Right lobe of liver (tissue), 6 donors: Measurements from ENCODE around the gene MYL12A. TPM values are rescaled to one million over a fixed set of nuclear protein-coding genes. Genes with fewer than 3 reads are reported as not detected.

Source experiments
- ATAC-seq, 4 donors: fragments of 200-7000 bp; cut with Tn5 transposase; one replicate each; pipeline ENCODE4 v1.9.1; 2020; ENCODE audit warnings: mild to moderate bottlenecking in 4 of 4, moderate library complexity in 4 of 4
- DNase-seq, 3 donors: peaks; one replicate each; pipeline ENCODE4 v3.0.0-alpha.2; 2020
- H3K27ac ChIP-seq, 3 donors: fragments of 200-600 bp; one replicate each; pipeline ENCODE4 v1.8.0; 2022
- H3K27me3 ChIP-seq, 2 donors: fragments of 200-600 bp; one replicate each; pipeline ENCODE4 v1.8.0; 2022
- H3K36me3 ChIP-seq, 4 donors: fragments of 200-600 bp; sonication (generic) in 1 of 4; one replicate each; pipeline versions ENCODE4 v1.5.1 to v1.8.0; 2017 to 2022; ENCODE audit warnings: control low read depth in 1 of 4
- H3K4me1 ChIP-seq, 4 donors: fragments of 200-600 bp; sonication (generic) in 1 of 4; one replicate each; pipeline versions ENCODE4 v1.5.1 to v1.8.0; 2017 to 2022; ENCODE audit warnings: control low read depth in 1 of 4
- H3K4me3 ChIP-seq, 3 donors: fragments of 200-600 bp; one replicate each; pipeline ENCODE4 v1.8.0; 2022
- H3K9me3 ChIP-seq, 4 donors: fragments of 200-600 bp; sonication (generic) in 1 of 4; one replicate each; pipeline versions ENCODE4 v1.5.1 to v1.8.0; 2017 to 2022; ENCODE audit warnings: control low read depth in 1 of 4
- POLR2A ChIP-seq: fragments of 450-650 bp; IDR thresholded peaks from one replicate; pipeline ENCODE4 v1.6.1; 2017; ENCODE audit warnings: antibody characterized with exemption, mild to moderate bottlenecking
- WGBS: methylation state at CpG from one replicate; pipeline ENCODE4 v1.1.6; 2018; ENCODE audit warnings: low coverage, low lambda C conversion rate; ENCODE audit not compliant: insufficient coverage; ENCODE audit errors: missing lambda C conversion rate; 5-methylcytosine and 5-hydroxymethylcytosine counted together
- intact Hi-C, 2 donors: fragments of 100-400 bp; cut with DNase I; formaldehyde crosslinking; loops; one replicate each; pipeline versions ENCODE4 v1.11.2 to v1.14.1; 2022
- total RNA-seq, 6 experiments: library from RNA; depleted of rRNA in 2 of 6; stranded (reverse); fragments of >200 nt in 2 of 6; fragmentation: NEBNext Ultra II Directional in 3 of 6; extraction: Animal tissue kit (Norgen Biotek cat#: 25700) in 3 of 6; gene quantifications; one replicate each; pipeline versions ENCODE4 v1.1.0 to v1.2.4, GENCODE V29; 2016 to 2023
- TF ChIP-seq, protein P1 (sequence below), 4 donors: fragments of 200-600 bp in 3 of 4; fragments of 450-650 bp in 1 of 4; IDR thresholded peaks; one replicate each; pipeline versions ENCODE4 v1.5.1 to v1.8.0; 2016 to 2022; ENCODE audit warnings: antibody characterized with exemption in 4 of 4, mild to moderate bottlenecking in 2 of 4
- donor health status: DM: no; HTN: yes; CAD: no.
- donor health status: DM: no; HTN: no; CAD: no.
- donor health status: DM: no; HTN: no; CAD: no.
- donor health status: DM: no; HTN: yes; CAD: no.
- donor health status: DM: no; HTN: yes; CAD: no.

The MYL12A gene
- total RNA-seq, 6 experiments from 2014 or later: 82.1 to 309 (median 225) TPM

DNA sequence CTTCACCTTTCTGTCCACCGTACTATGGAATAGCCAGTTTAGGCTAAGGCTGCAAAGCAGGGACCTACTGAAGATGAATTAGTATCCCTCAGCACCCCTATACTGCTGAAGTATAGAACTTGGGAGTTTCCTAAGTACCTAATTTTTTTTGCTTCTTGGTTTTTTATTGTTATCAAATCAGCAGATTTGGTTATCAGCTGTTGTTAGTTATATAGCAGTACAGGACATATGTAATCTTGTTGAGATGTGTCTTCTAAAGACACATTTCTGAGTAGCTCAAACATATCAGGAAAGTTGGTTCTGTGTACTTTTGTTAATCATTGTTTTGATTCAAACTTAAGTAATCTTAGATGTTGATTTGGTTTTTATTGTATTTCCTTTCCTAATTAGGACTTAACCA is 5.2 kb downstream of the MYL12A start:
- Histone ChIP-seq H3K4me1 (peaks cover 0 to 69% (median 24%) of the 10 kb centered on the region in 4 donors), H3K9me3 (no peaks in the 10 kb centered on the region), H3K27me3 (no peaks in the 10 kb centered on the region), H3K27ac (peak overlapping the region; percentile 14 to 48 (median 33)), H3K4me3 (no peak overlapping the region), H3K36me3 (peaks cover 4 to 37% (median 27%) of the 10 kb centered on the region in 4 donors)
- ATAC-seq (no peak), DNase-seq (no peak)
- TF ChIP-seq POLR2A: no peak
- TF ChIP-seq, protein P1, sequence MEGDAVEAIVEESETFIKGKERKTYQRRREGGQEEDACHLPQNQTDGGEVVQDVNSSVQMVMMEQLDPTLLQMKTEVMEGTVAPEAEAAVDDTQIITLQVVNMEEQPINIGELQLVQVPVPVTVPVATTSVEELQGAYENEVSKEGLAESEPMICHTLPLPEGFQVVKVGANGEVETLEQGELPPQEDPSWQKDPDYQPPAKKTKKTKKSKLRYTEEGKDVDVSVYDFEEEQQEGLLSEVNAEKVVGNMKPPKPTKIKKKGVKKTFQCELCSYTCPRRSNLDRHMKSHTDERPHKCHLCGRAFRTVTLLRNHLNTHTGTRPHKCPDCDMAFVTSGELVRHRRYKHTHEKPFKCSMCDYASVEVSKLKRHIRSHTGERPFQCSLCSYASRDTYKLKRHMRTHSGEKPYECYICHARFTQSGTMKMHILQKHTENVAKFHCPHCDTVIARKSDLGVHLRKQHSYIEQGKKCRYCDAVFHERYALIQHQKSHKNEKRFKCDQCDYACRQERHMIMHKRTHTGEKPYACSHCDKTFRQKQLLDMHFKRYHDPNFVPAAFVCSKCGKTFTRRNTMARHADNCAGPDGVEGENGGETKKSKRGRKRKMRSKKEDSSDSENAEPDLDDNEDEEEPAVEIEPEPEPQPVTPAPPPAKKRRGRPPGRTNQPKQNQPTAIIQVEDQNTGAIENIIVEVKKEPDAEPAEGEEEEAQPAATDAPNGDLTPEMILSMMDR (IDR thresholded peaks at IDR 0.05): no peak
- WGBS: 63% methylated on average over 1 of the region's 1 CpG
- intact Hi-C loops: no loop called here

DNA sequence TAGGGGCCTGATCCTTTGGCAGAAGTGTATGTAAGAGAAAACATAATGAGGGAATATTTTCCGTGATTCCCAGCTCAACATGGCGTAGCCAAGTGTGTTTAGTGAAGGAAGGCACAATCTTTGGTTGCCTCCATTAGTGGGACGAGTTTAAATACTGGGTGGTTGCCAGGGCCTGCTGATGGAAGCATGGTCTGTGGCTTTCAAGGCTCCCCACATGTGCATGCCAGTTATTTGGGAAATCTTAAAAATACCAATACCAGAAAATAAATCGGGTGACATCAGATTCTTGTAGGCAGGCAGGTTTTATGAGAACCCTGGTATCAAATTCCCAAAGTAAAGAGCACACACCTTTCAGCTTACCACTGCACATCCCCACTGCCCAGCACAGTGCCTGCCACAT is 7.1 kb downstream of the MYL12A start:
- Histone ChIP-seq H3K36me3 (peaks cover 4 to 37% (median 29%) of the 10 kb centered on the region in 4 donors), H3K4me1 (peaks cover 0 to 59% (median 25%) of the 10 kb centered on the region in 4 donors), H3K4me3 (no peak overlapping the region), H3K9me3 (no peaks in the 10 kb centered on the region), H3K27me3 (no peaks in the 10 kb centered on the region), H3K27ac (no peak overlapping the region)
- ATAC-seq (no peak), DNase-seq (no peak)
- no peak for TF ChIP-seq POLR2A
- TF ChIP-seq, protein P1 (IDR thresholded peaks at IDR 0.05): no peak
- intact Hi-C loops: no loop called here
- 74% methylated on average over 4 of the region's 4 CpGs for WGBS

DNA sequence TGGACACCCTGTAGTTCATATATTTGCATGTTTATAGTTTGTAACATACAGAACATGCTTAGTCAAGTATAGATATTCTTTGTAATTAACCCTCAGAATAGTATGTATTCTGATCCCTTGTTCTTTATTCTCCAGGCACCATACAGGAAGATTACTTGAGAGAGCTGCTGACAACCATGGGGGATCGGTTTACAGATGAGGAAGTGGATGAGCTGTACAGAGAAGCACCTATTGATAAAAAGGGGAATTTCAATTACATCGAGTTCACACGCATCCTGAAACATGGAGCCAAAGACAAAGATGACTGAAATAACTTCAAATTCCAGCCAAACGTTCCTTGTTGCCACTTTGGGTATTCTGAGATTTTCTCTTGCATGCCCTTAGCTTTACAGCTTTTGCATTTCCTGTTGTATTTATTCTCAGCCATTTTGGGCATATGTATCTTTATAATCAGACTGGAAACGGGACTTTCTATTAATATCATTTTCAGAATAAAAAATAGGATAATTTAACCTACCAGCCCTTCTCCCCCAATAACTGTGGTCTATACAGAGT is 8.1 kb downstream of the MYL12A start:
- Histone ChIP-seq H3K4me1 (peaks cover 0 to 59% (median 25%) of the 10 kb centered on the region in 4 donors), H3K27me3 (no peaks in the 10 kb centered on the region), H3K36me3 (peaks cover 4 to 37% (median 29%) of the 10 kb centered on the region in 4 donors), H3K9me3 (no peaks in the 10 kb centered on the region), H3K27ac (peak overlapping the region; percentile 93 to 99 (median 95)), H3K4me3 (no peak overlapping the region)
- WGBS: 51% methylated on average over 4 of the region's 5 CpGs
- ATAC-seq: no peak
- no peak for TF ChIP-seq POLR2A
- TF ChIP-seq, protein P1 (IDR thresholded peaks at IDR 0.05): no peak
- intact Hi-C loops: no loop called here
- no peak for DNase-seq

DNA sequence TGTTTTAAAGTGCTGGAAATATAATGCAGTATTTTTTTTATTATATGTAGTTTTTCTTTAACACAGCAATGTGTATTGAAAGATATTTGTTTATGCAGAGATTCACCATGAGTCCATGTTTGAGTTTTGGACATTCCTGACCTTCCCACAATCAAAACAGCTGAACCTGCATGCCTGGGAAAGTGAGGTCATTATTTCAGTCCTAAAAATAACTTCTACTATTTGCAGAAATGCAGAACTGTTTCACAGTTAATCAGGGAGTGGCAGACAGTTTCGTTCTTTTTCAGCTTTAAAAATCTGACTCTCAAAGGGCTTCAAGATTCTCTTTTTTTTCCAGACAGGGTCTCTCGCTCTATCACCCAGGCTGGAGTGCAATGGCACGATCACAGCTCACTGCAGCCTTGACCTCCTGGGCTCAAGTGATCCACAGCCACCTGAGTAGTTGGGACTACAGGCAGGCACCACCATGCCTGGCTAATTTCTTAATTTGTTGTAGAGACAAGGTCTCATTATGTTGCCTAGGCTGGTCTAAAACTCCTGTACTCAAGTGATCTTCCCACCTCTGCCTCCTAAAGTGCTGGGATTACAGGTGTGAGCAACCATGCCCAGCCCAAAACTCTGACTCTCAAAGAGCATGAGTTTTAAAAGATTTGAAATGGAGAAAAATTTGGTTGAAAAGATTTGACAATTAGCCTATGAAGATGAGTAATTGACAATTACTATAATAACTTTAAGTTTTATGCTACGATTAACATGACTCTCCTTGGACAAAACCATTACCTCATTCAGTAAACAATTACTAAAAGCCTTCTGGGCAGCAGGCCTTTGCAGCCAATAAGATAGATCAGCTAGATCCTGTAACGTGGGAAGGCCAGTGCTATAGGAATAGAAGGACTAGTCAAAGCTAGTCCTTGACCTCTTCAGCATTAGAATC is 9.4 kb downstream of the MYL12A start:
- Histone ChIP-seq H3K27ac (peak overlapping the region; percentile 93 to 99 (median 95)), H3K9me3 (no peaks in the 10 kb centered on the region), H3K4me1 (peaks cover 0 to 50% (median 21%) of the 10 kb centered on the region in 4 donors), H3K27me3 (no peaks in the 10 kb centered on the region), H3K4me3 (peak overlapping the region in 1 of 3 donors; percentile 13), H3K36me3 (peaks cover 4 to 37% (median 29%) of the 10 kb centered on the region in 4 donors)
- TF ChIP-seq, protein P1 (IDR thresholded peaks at IDR 0.05): no peak
- peak; percentile 46 for TF ChIP-seq POLR2A
- ATAC-seq (peak; percentile 59 to 77 (median 69)), DNase-seq (no peak)
- intact Hi-C loops: no loop called here
- WGBS: 23% methylated on average over 5 of the region's 5 CpGs
